Measurements from ENCODE around the gene DLG2. TPM values are rescaled to one million over a fixed set of nuclear protein-coding genes. Genes with fewer than 3 reads are reported as not detected.

The DLG2 gene
- total RNA-seq, 1 donor from 2014 or later = 0.40 TPM

GRCh38 chr11:84673753-84674152 is 953.4 kb downstream of the DLG2 start:
- no peak for DNase-seq (ENCODE audit: low read depth in 2 of 2)

GRCh38 chr11:84671325-84671999 is 955.7 kb downstream of the DLG2 start:
- no peak for DNase-seq (ENCODE audit: low read depth in 2 of 2)

GRCh38 chr11:84663731-84664130 is 963.4 kb downstream of the DLG2 start:
- no peak for DNase-seq (ENCODE audit: low read depth in 2 of 2)

- no peak for DNase-seq (ENCODE audit: low read depth in 2 of 2)
Observed at GRCh38 chr11:84660257-84660977, 966.7 kb downstream of the DLG2 start.

GRCh38 chr11:84655712-84656111 is 971.4 kb downstream of the DLG2 start:
- no peak for DNase-seq (ENCODE audit: low read depth in 2 of 2)

- DNase-seq (ENCODE audit: low read depth in 2 of 2) = no peak
Observed at GRCh38 chr11:84648471-84648870, 978.7 kb downstream of the DLG2 start.

GRCh38 chr11:84645988-84646694 is 981.0 kb downstream of the DLG2 start:
- no peak for DNase-seq (ENCODE audit: low read depth in 2 of 2)

- no peak for DNase-seq (ENCODE audit: low read depth in 2 of 2)
Observed at GRCh38 chr11:84642500-84642899, 984.6 kb downstream of the DLG2 start.

- DNase-seq (ENCODE audit: low read depth in 2 of 2) = no peak
Observed at GRCh38 chr11:84634309-84634708, 992.8 kb downstream of the DLG2 start.

- no peak for DNase-seq (ENCODE audit: low read depth in 2 of 2)
Observed at GRCh38 chr11:84628871-84629620, 998.1 kb downstream of the DLG2 start.

GRCh38 chr11:84626256-84626655 is 1000.9 kb downstream of the DLG2 start:
- no peak for DNase-seq (ENCODE audit: low read depth in 2 of 2)

- no peak for DNase-seq (ENCODE audit: low read depth in 2 of 2)
Observed at GRCh38 chr11:84612645-84613044, 1014.5 kb downstream of the DLG2 start.

- no peak for DNase-seq (ENCODE audit: low read depth in 2 of 2)
Observed at GRCh38 chr11:84608837-84609196, 1018.3 kb downstream of the DLG2 start.

GRCh38 chr11:84607975-84608836 is 1018.9 kb downstream of the DLG2 start:
- no peak for DNase-seq (ENCODE audit: low read depth in 2 of 2)

GRCh38 chr11:84594602-84595001 is 1032.5 kb downstream of the DLG2 start:
- DNase-seq (ENCODE audit: low read depth in 2 of 2) = no peak

- no peak for DNase-seq (ENCODE audit: low read depth in 2 of 2)
Observed at GRCh38 chr11:84590106-84590505, 1037.0 kb downstream of the DLG2 start.

- no peak for DNase-seq (ENCODE audit: low read depth in 2 of 2)
Observed at GRCh38 chr11:84588131-84588829, 1038.9 kb downstream of the DLG2 start.

GRCh38 chr11:84583106-84583505 is 1044.0 kb downstream of the DLG2 start:
- DNase-seq (ENCODE audit: low read depth in 2 of 2) = no peak

GRCh38 chr11:84581083-84581482 is 1046.1 kb downstream of the DLG2 start:
- no peak for DNase-seq (ENCODE audit: low read depth in 2 of 2)

- DNase-seq (ENCODE audit: low read depth in 2 of 2) = no peak
Observed at GRCh38 chr11:84580428-84580827, 1046.7 kb downstream of the DLG2 start.

Data from lung microvascular endothelial cell (primary cell).